Colonic mucosa (tissue), 4 donors: Measurements from ENCODE around the gene RAB3B. TPM values are rescaled to one million over a fixed set of nuclear protein-coding genes. Genes with fewer than 3 reads are reported as not detected.

ENCODE experiments used
- DNase-seq: peaks from one replicate; pipeline ENCODE4 v3.0.0-alpha.2; 2020
- H3K27ac ChIP-seq: fragments of 200-600 bp; one replicate; pipeline ENCODE4 v1.8.0; 2021
- H3K27me3 ChIP-seq: fragments of 200-600 bp; one replicate; pipeline ENCODE4 v1.8.0; 2021
- H3K36me3 ChIP-seq: fragments of 200-600 bp; one replicate; pipeline ENCODE4 v1.8.0; 2021
- H3K4me1 ChIP-seq: fragments of 200-600 bp; one replicate; pipeline ENCODE4 v1.8.0; 2021; ENCODE audit warnings: mild to moderate bottlenecking
- H3K4me3 ChIP-seq: fragments of 200-600 bp; one replicate; pipeline ENCODE4 v1.8.0; 2021
- H3K9ac ChIP-seq, 2 donors: one replicate each; pipeline ENCODE4 v1.7.0; 2013; ENCODE audit warnings: control low read depth in 2 of 2, low read depth in 2 of 2, low read length in 2 of 2
- H3K9me3 ChIP-seq: fragments of 200-600 bp; one replicate; pipeline ENCODE4 v1.8.0; 2021
- intact Hi-C: fragments of 100-400 bp; cut with DNase I; formaldehyde crosslinking; loops from one replicate; pipeline ENCODE4 v1.14.1; 2022
- total RNA-seq, 2 donors: library from RNA; stranded (reverse); fragmentation: NEBNext Ultra II Directional in 1 of 2; extraction: Animal tissue kit (Norgen Biotek cat#: 25700) in 1 of 2; gene quantifications; one replicate each; pipeline ENCODE4 v1.2.1, GENCODE V29; 2021
- TF ChIP-seq, protein P1 (sequence below): fragments of 200-600 bp; IDR thresholded peaks from one replicate; pipeline ENCODE4 v1.8.0; 2022; ENCODE audit warnings: antibody characterized with exemption, mild to moderate bottlenecking
- donor health status: healthy.
- donor health status: DM: no; HTN: no; CAD: no.
- donor health status: DM: no; HTN: no; CAD: no.

The RAB3B gene
- total RNA-seq, 2 donors from 2014 or later = 3.6 to 6.0 TPM

DNA sequence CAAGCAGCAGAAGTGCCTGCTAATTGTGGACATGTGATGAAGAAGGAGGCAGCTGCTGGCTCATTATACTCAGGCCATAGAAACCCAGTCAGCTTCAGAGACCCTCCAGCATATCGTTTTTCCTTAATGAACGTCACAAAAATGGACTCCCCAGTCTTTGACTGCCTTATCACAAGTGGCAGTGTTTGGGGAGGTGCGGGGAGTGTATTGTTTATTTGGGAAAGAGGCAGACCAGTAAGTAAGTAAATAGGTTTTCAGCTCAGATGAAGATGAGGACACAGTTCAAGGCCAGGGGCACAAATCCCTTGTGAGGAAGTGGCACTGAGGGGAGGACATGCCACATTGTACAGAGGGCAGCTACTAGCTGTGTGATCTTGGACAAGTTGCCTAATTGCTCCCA is 68.5 kb downstream of the RAB3B start:
- H3K4me3 ChIP-seq = no peak overlapping the region
- no peaks in the 10 kb centered on the region for H3K27me3 ChIP-seq
- intact Hi-C loops = no loop called here
- no peaks in the 10 kb centered on the region for H3K9me3 ChIP-seq
- no peaks in the 10 kb centered on the region for H3K36me3 ChIP-seq
- no peak for DNase-seq
- TF ChIP-seq, protein P1, sequence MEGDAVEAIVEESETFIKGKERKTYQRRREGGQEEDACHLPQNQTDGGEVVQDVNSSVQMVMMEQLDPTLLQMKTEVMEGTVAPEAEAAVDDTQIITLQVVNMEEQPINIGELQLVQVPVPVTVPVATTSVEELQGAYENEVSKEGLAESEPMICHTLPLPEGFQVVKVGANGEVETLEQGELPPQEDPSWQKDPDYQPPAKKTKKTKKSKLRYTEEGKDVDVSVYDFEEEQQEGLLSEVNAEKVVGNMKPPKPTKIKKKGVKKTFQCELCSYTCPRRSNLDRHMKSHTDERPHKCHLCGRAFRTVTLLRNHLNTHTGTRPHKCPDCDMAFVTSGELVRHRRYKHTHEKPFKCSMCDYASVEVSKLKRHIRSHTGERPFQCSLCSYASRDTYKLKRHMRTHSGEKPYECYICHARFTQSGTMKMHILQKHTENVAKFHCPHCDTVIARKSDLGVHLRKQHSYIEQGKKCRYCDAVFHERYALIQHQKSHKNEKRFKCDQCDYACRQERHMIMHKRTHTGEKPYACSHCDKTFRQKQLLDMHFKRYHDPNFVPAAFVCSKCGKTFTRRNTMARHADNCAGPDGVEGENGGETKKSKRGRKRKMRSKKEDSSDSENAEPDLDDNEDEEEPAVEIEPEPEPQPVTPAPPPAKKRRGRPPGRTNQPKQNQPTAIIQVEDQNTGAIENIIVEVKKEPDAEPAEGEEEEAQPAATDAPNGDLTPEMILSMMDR = no peak
- H3K9ac ChIP-seq = no peak overlapping the region
- H3K27ac ChIP-seq = no peak overlapping the region
- H3K4me1 ChIP-seq = no peaks in the 10 kb centered on the region

DNA sequence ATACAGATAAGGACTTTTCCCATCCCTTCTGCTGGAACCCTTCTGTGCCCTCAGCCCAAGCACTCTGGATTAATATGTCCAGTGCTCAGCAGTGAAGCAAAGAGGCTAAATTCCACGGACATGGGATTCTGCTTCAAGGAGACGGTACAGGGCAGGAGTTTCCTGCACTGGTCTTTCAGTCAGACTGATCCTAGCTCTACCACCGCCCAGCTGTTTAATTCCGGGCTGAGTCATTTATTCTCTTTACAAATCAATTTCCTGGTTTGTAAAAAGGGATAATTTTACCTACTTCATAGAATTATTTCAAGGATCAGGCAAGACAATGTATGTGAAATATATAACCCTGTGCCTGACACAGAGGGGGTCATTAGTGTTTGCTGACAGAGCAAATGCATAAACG is 70.4 kb downstream of the RAB3B start:
- Histone ChIP-seq H3K4me1 (no peaks in the 10 kb centered on the region), H3K27ac (no peak overlapping the region), H3K9me3 (no peaks in the 10 kb centered on the region), H3K4me3 (no peak overlapping the region), H3K9ac (no peak overlapping the region), H3K36me3 (no peaks in the 10 kb centered on the region), H3K27me3 (no peaks in the 10 kb centered on the region)
- TF ChIP-seq, protein P1 = no peak
- intact Hi-C loops = no loop called here
- DNase-seq = no peak

DNA sequence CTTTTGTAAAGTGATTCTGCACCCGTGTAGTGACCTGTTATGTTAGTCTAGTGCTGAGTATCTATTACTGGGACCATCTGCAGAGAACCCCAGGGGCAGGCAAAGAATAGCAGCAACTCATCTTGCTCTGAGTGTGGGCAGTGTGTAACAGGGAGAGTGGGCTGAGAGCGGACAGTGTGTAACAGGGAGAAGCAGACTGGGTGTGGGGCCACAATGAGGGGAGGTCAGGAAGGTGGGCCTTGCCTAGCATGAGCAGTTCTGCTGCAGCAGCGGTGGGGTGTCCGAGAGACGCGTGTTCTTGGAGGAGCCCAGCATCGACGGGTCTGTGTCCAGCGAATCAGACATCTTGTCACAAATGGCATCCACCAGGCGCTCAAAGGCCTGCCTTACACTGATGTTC is 70.8 kb downstream of the RAB3B start:
- H3K4me3 ChIP-seq = no peak overlapping the region
- H3K27me3 ChIP-seq = no peaks in the 10 kb centered on the region
- H3K27ac ChIP-seq = no peak overlapping the region
- intact Hi-C loops = no loop called here
- H3K9me3 ChIP-seq = no peaks in the 10 kb centered on the region
- DNase-seq = no peak
- TF ChIP-seq, protein P1 = no peak
- no peak overlapping the region for H3K9ac ChIP-seq
- H3K4me1 ChIP-seq = no peaks in the 10 kb centered on the region
- no peaks in the 10 kb centered on the region for H3K36me3 ChIP-seq

DNA sequence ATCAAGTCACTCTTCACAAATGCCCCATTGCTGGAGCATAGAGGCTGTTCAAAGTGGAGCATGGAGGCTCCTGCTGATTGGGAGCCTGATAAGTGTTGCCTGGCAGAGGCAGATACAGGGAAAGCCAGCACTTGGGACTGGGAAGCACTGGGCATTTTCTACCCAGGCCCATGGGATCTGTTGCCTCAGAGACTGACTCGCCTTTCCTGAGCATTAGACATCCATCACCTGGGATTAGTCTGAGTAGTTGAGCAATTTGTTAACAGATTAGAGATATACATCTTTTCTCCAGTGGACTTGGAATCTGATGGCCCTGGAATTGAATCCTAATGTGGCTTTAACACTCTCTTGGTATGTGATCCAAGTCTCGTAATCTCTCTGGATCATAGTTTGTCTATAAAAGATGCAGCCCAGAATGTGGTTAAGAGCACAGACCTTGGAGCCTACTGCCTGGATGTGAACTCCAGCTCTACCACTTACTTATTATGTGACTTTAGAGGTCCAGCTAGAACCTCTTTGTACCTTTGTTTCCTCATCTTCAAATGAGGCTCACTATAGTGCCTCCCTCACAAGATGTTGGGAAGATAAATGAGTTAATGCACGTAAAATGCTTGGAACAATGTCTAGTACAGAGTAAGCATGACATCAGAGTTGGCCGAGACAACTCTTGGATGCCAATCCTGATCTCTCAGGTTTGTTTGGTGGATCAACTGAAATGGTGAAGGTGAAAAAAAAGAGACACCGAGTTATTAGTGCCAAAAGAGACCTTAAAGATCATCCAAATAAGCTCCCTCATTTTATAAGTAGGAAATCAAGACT is 73.7 kb downstream of the RAB3B start:
- H3K9ac ChIP-seq = no peak overlapping the region
- H3K9me3 ChIP-seq = no peaks in the 10 kb centered on the region
- TF ChIP-seq, protein P1 = no peak
- intact Hi-C loops = no loop called here
- H3K4me1 ChIP-seq = no peaks in the 10 kb centered on the region
- no peaks in the 10 kb centered on the region for H3K27me3 ChIP-seq
- no peak overlapping the region for H3K27ac ChIP-seq
- H3K36me3 ChIP-seq = no peaks in the 10 kb centered on the region
- no peak overlapping the region for H3K4me3 ChIP-seq
- no peak for DNase-seq

DNA sequence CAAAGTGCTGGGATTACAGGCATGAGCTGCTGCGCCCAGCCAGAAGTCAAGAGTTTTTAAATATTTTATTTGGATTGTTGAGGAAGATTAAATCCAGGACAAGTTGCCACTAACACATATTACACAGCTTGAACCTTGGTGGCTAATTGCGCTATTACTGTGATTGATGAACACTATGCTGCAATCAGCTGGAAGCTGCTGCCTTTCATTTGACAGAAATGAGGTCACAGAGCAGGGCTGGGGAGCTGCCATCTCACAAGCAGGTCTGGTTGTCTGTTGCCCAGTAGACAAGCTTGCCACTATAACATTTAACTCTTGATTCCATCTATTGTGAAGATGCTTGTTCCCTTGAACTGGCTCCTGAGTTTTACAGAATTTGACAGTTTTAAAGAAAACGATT is 74.5 kb downstream of the RAB3B start:
- Histone ChIP-seq H3K9me3 (no peaks in the 10 kb centered on the region), H3K4me3 (no peak overlapping the region), H3K4me1 (no peaks in the 10 kb centered on the region), H3K27ac (no peak overlapping the region), H3K27me3 (no peaks in the 10 kb centered on the region), H3K9ac (no peak overlapping the region), H3K36me3 (no peaks in the 10 kb centered on the region)
- intact Hi-C loops = no loop called here
- TF ChIP-seq, protein P1 = no peak
- DNase-seq = no peak
